GM18505 (cell line): ENCODE measurements around the gene ANKRD28.

Experiments used
- ATAC-seq: cut with Tn5 transposase; IDR thresholded peaks from one replicate; pipeline ENCODE4 v1.9.1; 2021; ENCODE audit not compliant: unreplicated experiment
- POLR2A ChIP-seq: IDR thresholded peaks from 4 replicates; pipeline ENCODE4 v1.6.1; 2011; ENCODE audit warnings: borderline replicate concordance; ENCODE audit not compliant: insufficient read depth, insufficient read length; ENCODE audit errors: extremely low read depth

ANKRD28 gene

GRCh38 chr3:15796771-15797641, 773 bp downstream of the ANKRD28 start:
- TF ChIP-seq POLR2A: no peak
- ATAC-seq: peak; percentile 16

GRCh38 chr3:15796331-15796730, 1.4 kb downstream of the ANKRD28 start:
- no peak for ATAC-seq
- no peak for TF ChIP-seq POLR2A

- no peak for ATAC-seq
- no peak for TF ChIP-seq POLR2A
Measured at GRCh38 chr3:15795651-15796308, 2.0 kb downstream of the ANKRD28 start.

GRCh38 chr3:15794842-15795650, 2.7 kb downstream of the ANKRD28 start:
- no peak for ATAC-seq
- no peak for TF ChIP-seq POLR2A

- no peak for TF ChIP-seq POLR2A
- ATAC-seq: no peak
Measured at GRCh38 chr3:15794303-15794771, 3.4 kb downstream of the ANKRD28 start.

GRCh38 chr3:15791525-15791924, 6.3 kb downstream of the ANKRD28 start:
- no peak for ATAC-seq
- TF ChIP-seq POLR2A: no peak

GRCh38 chr3:15787941-15788340, 9.8 kb downstream of the ANKRD28 start:
- no peak for TF ChIP-seq POLR2A

GRCh38 chr3:15787526-15787925, 10.3 kb downstream of the ANKRD28 start:
- ATAC-seq: no peak

More at GRCh38 chr3:15787941-15788340, 9.8 kb downstream of the ANKRD28 start:
- no peak for ATAC-seq

GRCh38 chr3:15783361-15783969, 14.3 kb downstream of the ANKRD28 start:
- TF ChIP-seq POLR2A: no peak
- ATAC-seq: no peak

More at GRCh38 chr3:15787526-15787925, 10.3 kb downstream of the ANKRD28 start:
- no peak for TF ChIP-seq POLR2A

GRCh38 chr3:15782429-15782828, 15.3 kb downstream of the ANKRD28 start:
- no peak for TF ChIP-seq POLR2A
- no peak for ATAC-seq

GRCh38 chr3:15781637-15782402, 16.0 kb downstream of the ANKRD28 start:
- no peak for ATAC-seq
- no peak for TF ChIP-seq POLR2A

GRCh38 chr3:15781131-15781530, 16.6 kb downstream of the ANKRD28 start:
- TF ChIP-seq POLR2A: no peak
- ATAC-seq: no peak
